ENCODE data around the gene RBPJ.

GRCh38 chr4:26308568-26308967 lies 12.2 kb upstream of the RBPJ start:
- no peak for TF ChIP-seq CTCF (conservative IDR thresholded peaks at IDR 0.05)
- TF ChIP-seq ZFX (IDR thresholded peaks at IDR 0.05): no peak
